IPS-18c (cell line): ENCODE data around the gene KIF16B.

Experiments used
- H3K4me3 ChIP-seq: 2 replicates; pipeline ENCODE4 v1.7.0; 2013; ENCODE audit warnings: low read depth, mild to moderate bottlenecking, low read length, moderate library complexity; ENCODE audit not compliant: insufficient read depth
- H3K9me3 ChIP-seq: one replicate; pipeline ENCODE4 v1.6.1; 2013; ENCODE audit warnings: mild to moderate bottlenecking, low read length, moderate library complexity; ENCODE audit not compliant: control insufficient read depth, insufficient read depth

KIF16B gene

GRCh38 chr20:16479666-16480065 is 93.6 kb downstream of the KIF16B start:
- Histone ChIP-seq H3K9me3 (no peaks in the 10 kb centered on the region), H3K4me3 (no peak overlapping the region)

- no peaks in the 10 kb centered on the region for H3K9me3 ChIP-seq
These were observed 95.6 kb downstream of the KIF16B start for GRCh38 chr20:16477632-16478031.

GRCh38 chr20:16476032-16476431 is 97.2 kb downstream of the KIF16B start:
- Histone ChIP-seq H3K4me3 (no peak overlapping the region), H3K9me3 (no peaks in the 10 kb centered on the region)

More at GRCh38 chr20:16477632-16478031, 95.6 kb downstream of the KIF16B start:
- no peak overlapping the region for H3K4me3 ChIP-seq

GRCh38 chr20:16475225-16475624 is 98.0 kb downstream of the KIF16B start:
- Histone ChIP-seq H3K9me3 (no peaks in the 10 kb centered on the region), H3K4me3 (no peak overlapping the region)

- H3K4me3 ChIP-seq, result no peak overlapping the region
These were observed 98.9 kb downstream of the KIF16B start for GRCh38 chr20:16474363-16474762.

GRCh38 chr20:16472045-16472872 is 101.0 kb downstream of the KIF16B start:
- Histone ChIP-seq H3K9me3 (no peaks in the 10 kb centered on the region), H3K4me3 (no peak overlapping the region)

More at GRCh38 chr20:16474363-16474762, 98.9 kb downstream of the KIF16B start:
- H3K9me3 ChIP-seq, result no peaks in the 10 kb centered on the region

GRCh38 chr20:16469395-16469905 is 103.8 kb downstream of the KIF16B start:
- H3K4me3 ChIP-seq, result no peak overlapping the region
- H3K9me3 ChIP-seq, result peaks cover 2% of the 10 kb centered on the region

GRCh38 chr20:16462711-16463110 is 110.5 kb downstream of the KIF16B start:
- Histone ChIP-seq H3K9me3 (peaks cover 2% of the 10 kb centered on the region), H3K4me3 (no peak overlapping the region)

- H3K9me3 ChIP-seq, result no peaks in the 10 kb centered on the region
- H3K4me3 ChIP-seq, result no peak overlapping the region
These were observed 114.1 kb downstream of the KIF16B start for GRCh38 chr20:16459019-16459700.

- no peak overlapping the region for H3K4me3 ChIP-seq
These were observed 115.7 kb downstream of the KIF16B start for GRCh38 chr20:16457514-16457913.

GRCh38 chr20:16455324-16455723 is 117.9 kb downstream of the KIF16B start:
- Histone ChIP-seq H3K9me3 (no peaks in the 10 kb centered on the region), H3K4me3 (no peak overlapping the region)

More at GRCh38 chr20:16457514-16457913, 115.7 kb downstream of the KIF16B start:
- no peaks in the 10 kb centered on the region for H3K9me3 ChIP-seq

GRCh38 chr20:16451982-16452381 is 121.3 kb downstream of the KIF16B start:
- Histone ChIP-seq H3K4me3 (no peak overlapping the region), H3K9me3 (no peaks in the 10 kb centered on the region)

GRCh38 chr20:16451001-16451400 is 122.2 kb downstream of the KIF16B start:
- no peaks in the 10 kb centered on the region for H3K9me3 ChIP-seq
- H3K4me3 ChIP-seq, result no peak overlapping the region

- Histone ChIP-seq H3K9me3 (no peaks in the 10 kb centered on the region), H3K4me3 (no peak overlapping the region)
These were observed 126.3 kb downstream of the KIF16B start for GRCh38 chr20:16446991-16447390.

- no peaks in the 10 kb centered on the region for H3K9me3 ChIP-seq
- no peak overlapping the region for H3K4me3 ChIP-seq
These were observed 127.0 kb downstream of the KIF16B start for GRCh38 chr20:16446246-16446645.

- no peak overlapping the region for H3K4me3 ChIP-seq
- H3K9me3 ChIP-seq, result no peaks in the 10 kb centered on the region
These were observed 127.8 kb downstream of the KIF16B start for GRCh38 chr20:16445482-16445881.

- Histone ChIP-seq H3K4me3 (no peak overlapping the region), H3K9me3 (no peaks in the 10 kb centered on the region)
These were observed 129.0 kb downstream of the KIF16B start for GRCh38 chr20:16444057-16444777.
